ENCODE measurements around the gene CCDC142.

CCDC142 gene

DNA sequence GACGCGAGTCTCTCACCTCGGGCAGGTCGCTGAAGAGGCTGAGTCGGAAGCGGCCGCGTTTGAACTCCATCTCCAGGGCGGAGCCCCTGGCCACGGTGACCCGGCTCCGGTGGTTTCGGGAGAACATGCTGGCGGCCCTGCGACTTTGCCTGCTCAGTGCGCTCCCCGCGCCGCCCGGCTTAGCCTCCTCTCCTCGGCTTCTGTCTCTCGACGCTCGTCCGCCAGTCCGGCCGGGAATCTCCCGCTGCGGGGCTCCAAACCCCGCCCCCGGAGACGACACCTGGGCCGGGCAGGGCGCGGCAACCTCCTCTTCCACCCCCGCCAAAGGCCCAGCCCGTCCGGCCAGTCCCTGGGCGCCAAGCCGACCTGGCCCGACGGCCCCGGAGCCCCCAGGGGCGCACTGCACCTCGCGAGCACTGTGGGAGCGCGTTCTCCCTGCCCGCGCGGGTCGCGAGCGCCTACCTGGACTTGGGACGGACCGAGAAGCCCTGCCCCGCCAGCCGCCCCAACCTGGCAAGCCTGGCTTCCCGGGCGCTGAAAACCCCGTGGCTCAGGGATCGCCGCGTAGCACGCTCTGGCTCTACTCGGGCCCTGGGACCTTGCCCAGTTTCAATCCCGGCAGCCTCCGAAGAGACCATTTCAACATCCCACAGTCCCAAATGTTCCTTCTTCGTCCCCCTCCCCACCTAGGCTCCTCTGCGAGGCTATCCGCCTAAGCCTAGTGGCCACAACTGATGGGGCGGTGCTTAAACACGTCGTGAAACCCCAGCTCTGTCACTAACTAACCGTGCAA is 40.9 kb downstream of the CCDC142 start, which contains the start of gene RTKN:
TSS of gene RTKN (minus strand) at position 248 of the 793 bp plus-strand sequence. CDS start at position 127, 121 bp downstream.
- DNase-seq, result peak in 1 of 2 experiments; percentile 45

DNA sequence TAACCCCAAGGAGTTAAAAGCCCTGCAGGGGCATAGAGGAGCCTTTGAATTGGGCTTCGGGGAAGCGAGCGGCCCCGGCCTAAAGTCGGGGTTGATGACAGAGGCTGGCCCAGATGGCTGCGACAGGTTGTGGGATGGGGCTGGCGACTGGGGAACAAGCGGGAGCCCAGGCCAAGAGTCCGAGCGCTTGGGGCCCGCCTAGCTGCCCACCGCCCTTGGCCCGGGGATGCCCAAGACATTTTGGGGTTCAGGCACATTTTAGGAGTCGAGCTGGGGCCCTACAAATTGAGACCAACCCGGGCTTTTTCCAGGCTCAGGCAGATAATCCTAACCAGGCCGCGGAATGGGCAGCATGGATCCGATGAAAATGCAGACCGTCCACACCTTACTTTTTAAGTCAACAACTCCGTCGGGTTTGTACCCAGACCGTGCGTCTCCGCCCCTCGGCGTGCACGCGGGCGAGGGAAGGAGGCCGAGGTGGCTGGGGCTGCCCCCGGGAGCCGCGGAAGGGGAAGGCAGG is 41.6 kb downstream of the CCDC142 start:
- DNase-seq, result peak in 1 of 2 experiments; percentile 57

DNA sequence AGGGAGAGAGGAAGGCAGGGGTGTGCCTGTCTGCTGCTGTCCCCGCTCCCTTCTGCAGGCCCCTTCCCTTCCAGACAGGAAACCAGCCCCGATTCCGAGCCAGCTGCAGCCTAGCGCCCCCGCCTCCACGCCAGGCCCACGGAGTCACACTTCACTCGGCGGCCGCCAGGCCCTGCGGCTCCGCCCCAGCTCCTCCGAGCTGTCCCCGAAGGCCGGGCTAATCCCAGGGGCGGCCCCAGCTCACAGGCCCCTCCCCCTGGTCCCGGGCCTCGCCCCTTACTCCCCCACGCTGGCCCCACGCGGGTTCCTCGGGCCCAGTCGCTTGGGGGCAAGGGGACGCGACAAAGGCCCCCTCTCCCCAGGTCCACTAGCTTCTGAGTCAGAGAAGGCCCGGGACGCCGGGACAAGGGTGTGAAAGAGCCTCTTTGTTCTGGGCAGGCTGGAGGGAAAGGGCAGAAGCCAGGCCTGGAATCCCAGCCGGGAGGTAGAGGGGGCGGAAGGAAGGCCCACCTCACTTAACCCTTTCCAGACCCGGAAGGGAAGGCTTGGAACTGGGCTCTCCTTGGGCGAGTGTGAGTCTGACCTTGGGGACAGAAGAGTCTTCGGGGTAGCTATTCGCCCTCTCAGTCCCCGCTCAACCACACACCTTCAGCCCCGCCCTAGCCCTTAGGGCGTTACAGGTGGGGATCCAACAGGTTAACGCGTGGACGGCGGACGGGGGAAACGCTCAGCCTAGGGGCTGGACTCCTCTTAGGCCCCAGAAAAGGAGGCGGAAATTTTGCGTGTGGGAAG is 42.2 kb downstream of the CCDC142 start:
- DNase-seq, result peak; percentile 75 to 84

DNA sequence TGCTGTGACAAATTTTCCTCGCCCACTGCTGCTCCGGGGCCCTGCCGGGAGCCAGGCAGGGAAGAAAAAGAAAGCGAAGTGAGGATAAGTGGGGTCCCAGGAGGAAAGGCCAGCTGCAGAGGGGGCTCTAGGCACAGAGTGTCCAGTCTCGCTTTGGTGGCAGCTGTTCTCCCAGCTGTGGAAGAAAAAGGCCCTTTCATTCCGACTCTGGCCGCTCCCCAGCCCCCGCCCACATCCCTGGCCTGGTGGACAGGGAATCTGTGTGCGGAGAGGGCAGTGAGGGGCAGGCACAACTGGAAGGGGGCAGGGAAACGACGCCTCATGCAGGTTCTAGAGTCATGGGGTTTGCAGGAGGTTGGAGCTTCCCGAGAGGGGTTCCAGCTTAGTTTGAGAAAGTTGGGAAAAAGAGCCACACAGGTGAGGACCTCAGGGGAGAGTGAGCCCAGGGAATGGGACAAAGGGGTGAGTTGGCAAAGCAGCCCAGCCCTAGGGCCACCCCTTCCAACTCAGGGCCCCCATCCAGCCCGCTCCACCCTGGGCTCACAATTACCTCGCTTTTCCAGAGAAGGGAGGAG is 42.9 kb downstream of the CCDC142 start:
- DNase-seq, result peak in 1 of 2 experiments; percentile 57

DNA sequence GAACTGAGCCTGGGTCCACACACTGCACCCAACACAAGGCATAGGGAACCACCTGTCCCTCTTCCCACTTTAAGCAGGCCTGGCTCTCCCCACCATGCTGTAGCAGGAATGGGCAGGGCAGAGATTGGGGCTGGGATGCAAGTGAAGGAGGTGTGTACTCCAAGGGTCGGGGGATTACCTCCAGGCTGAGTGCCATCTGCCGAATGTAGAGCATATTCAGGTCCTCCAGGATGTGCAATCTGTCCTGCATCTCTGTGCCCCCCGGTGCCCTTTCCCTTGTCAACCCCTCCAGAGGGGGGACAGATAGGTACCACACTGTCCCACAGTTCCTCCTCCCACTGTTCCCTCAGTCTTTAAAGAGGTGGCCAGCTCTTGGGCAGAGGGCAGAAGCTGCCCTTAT is 43.4 kb downstream of the CCDC142 start:
- DNase-seq, result peak; percentile 88 to 93

DNA sequence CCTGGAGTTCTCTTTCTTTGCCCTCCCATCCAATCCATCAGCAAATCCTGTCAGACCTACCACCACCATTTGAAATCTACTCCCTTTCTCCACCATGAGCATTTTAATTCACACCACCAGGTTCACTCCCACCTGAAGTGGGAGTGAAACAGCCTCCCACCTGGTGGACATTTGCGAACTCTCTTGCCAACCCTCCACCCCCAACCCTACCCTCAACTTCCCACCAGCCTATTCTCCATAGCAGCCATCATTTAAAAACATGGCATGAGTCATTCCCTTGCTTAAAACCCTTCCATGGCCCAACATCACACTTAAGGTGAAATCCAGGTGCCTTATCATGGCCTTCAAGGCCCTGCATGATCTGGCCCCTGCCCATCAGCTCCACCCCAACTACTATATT is 44.5 kb downstream of the CCDC142 start:
- no peak for DNase-seq

DNA sequence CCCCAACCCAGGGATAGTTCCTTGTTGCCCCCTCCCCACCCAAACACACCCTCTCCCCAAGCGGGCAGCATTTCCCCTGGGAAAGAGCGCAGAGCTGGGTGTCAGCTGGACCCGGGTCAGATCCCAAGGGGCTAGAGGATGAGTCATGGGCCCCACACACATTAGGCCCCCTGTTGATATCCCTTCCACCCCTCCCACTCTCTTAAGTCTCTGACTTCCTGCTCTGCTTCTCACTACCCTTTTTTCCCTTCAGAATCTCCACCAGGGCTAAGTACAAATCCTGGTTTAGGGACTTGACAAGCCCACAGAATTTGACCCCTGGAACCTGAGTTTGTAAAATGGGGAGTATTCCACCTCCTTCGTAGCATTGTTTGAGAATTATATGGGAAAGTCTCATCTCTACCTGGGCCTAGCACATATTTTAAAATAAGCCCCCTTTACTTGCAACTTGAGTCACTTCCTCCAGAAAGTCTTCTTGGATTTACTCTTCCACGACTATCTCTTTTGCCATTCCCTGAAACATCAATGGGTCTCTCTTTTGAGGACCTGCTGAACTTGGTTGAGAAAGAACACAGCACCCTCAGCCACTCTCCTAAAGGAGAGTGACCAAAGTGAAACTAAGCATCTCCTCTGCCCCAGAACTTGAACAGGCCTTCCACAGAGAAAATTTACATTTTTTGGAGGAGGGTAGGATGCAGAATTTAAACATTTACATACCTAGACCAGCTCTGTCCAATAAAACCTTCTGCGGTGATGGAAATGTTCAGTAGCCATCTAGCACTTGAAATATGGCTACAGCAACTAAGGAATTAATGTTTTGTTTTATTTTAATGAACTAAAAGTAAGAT is 45.7 kb downstream of the CCDC142 start:
- DNase-seq, result no peak

DNA sequence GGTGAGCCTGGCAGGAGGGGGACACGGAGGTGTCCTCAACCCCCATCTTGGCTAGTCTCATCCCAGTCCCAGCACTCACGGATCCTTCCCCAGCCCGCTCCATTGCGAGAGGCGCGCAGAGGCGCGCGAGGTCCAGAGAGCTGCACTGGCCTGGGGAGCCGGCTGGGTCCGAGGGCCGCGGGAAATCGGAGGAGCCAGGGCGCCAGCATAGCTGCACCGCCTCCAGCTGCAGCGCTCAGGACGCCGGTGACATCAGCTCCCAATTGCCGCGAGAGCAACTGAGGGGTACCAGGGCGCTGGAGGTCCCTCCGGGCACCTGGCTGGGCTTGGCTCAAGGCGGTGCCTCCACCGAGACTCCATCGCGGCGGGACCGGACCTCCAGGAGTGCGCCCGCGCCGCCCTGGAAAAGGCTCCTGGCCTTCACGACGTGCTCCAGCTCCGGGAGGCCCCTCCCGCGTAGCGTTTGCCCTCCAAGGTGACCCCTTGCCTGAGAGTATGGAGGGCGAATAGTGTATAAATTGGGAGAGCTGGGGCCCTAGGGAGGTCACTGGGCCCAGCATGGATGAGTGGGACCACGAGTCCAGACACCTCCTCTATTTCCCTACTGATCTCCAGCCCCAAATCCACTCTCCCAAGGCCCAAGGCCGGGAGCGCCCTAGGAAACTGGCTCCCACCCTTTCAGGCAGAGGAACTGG is 46.5 kb downstream of the CCDC142 start:
- DNase-seq, result no peak

DNA sequence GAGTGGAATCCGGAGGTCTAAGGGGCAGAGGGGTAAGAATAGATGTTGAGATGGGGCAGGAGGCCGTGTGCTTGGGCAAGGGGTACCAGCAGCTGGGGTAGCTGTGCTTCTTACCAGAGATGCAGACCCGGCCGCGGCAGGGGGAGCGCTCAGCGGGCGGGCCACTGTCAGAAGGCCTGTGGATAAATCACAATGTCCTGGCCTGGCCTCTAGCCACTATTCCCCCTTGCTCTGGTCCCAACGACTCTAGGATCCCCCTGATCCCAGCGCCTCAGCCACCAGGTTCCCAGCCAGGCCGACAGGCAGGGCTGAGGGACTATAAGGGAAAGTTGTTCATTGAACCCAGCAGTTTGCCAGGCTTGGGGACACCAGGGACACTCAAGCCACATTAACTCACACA is 52.3 kb downstream of the CCDC142 start:
- no peak for DNase-seq

DNA sequence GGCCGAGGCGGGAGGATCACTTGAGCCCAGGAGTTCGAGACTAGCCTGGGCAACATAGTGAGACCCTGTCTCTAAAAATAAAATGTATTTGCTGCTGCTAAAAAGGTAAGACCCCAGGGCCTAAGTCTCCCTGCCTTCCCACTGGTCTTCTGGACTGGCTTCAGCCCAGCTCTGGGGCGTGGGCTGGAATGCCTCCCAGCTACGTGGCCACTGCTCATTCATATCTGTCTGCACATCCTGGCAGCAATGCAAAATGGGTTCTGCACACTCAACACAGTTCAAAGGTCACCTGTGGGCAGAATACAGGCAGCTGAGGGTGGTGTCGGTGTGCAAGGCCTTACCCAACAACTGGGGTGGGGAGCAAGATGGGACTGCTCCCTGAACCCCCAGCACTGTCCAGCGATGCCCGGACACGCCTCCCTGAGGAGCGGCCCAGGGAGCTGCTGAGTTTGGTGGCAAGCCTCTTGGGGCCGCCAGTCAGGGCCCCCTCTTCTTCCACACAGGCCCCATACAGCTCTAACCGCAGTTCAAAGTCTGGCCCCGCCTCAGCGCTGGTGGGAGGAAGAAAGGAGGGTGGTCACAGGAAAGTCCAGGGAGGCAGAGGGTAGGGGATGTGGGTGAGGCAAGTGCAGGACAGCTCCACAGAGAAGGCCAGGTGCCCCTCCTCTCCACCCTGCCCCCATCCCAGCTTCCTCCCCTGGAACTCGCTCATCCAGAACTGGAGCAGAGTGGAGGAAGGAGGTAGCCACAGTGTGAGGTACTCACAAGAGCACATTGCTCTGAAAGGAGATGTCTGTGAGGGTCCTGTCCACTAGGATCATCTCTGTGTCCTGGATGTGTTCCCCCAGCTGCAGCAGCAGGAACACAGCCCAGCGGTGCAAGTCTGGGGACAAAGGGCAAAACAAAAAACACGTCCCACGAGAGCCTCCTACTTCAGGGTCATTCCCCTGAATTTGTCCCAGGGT is 53.0 kb downstream of the CCDC142 start:
- no peak for DNase-seq

DNA sequence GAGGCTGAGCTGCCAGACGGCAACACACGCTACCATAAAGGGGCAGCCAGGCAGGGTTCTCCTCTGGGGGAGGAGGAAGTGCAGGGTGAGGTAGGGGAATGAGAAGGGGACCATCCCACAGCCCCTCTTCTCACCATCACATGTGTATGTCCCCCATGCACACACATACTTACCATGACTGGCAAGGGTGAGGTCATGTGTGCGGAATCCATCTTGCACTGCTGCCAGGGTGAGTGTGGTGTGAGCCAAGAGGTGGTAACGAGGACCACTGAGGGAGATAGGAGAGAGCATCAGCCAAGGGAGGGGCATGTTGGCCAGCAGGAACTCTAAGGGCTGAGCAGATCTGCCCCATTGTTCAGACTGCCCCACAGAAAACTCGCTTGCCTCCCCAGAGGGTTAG is 54.1 kb downstream of the CCDC142 start:
- no peak for DNase-seq

DNA sequence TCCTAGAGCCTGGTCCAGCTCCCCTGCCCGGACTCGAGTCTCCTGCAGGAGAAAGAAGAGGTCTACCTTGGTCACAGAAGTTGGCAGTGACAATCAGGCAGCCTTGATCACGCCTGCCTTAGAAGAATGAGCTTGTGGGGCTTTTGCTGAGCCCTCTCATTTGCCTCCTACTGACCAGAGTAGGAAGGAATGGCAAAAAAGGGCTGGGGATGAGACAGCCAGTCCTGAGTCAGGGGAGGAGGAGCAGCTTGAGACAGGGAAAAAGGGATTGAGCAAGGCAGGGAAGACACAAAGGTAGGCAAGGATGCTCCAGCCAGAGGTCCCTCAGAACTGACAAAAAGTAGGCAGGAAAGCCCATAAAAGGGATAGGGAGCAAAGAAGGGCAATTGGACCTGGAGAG is 55.2 kb downstream of the CCDC142 start:
- DNase-seq, result no peak

DNA sequence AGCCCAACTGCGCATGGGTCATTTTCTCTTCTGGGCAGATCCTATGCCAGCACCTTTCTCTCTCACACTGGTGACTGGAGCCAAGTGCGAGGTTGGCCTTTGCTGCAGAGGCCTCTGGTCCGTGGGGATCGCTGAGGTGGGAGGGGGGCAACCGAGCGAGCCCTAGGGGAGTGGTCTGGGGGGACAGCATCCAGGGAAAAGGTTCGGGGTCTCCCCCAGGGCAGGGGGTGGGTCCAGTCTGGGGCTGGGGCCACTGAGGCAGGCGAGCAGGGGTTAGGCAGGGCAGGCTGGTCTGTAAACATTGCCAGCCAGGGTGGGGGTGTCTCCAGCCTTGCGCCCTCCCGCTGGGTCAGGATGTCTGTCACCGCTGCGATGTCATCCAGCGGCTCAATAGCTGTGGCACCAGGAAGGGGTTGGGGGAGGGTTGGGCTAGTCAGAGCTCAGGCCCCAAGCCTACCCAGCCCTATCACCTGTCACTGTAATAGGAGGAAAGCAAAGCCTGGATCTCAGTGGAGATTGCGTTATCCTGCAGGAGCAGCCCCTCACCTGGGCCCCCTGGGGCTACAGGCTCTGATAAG is 56.5 kb downstream of the CCDC142 start:
- DNase-seq, result no peak

DNA sequence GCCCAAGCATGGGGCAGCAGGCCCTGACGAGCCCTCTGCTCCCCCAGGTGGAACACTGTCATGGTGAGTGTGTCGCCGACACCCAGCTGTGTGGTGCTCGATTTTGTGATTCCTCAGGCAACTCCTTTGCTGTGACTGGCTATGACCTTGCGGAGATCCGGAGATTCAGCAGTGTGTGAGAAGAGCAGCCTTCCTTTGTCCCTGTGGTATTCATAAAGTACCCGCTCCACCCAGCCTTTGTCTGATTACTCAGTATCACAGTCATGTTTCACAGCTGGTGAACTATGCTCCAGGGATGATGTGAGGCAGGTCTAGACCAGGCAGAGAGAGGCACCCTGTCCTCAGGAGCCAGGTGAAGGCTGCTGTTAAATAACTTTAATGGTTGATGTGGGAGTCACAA is 57.3 kb downstream of the CCDC142 start:
- no peak for DNase-seq

DNA sequence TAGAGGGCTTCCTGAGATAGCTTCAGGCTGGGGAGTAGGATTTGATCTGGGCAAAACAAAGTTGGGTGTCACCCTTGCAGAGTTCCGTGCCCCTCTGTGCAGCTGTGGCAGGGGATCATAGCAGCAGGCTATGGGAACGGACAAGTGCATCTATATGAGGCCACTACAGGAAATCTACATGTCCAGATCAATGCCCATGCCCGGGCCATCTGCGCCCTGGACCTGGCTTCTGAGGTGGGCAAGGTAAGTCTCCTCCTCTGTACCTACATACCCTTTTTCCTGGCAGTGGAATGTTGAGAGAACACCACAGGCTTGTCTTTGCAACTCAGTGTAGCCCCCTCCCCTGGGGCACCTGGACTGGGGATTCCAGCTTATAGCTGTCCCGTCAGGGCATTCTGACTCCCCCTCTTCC is 57.8 kb downstream of the CCDC142 start:
- no peak for DNase-seq

DNA sequence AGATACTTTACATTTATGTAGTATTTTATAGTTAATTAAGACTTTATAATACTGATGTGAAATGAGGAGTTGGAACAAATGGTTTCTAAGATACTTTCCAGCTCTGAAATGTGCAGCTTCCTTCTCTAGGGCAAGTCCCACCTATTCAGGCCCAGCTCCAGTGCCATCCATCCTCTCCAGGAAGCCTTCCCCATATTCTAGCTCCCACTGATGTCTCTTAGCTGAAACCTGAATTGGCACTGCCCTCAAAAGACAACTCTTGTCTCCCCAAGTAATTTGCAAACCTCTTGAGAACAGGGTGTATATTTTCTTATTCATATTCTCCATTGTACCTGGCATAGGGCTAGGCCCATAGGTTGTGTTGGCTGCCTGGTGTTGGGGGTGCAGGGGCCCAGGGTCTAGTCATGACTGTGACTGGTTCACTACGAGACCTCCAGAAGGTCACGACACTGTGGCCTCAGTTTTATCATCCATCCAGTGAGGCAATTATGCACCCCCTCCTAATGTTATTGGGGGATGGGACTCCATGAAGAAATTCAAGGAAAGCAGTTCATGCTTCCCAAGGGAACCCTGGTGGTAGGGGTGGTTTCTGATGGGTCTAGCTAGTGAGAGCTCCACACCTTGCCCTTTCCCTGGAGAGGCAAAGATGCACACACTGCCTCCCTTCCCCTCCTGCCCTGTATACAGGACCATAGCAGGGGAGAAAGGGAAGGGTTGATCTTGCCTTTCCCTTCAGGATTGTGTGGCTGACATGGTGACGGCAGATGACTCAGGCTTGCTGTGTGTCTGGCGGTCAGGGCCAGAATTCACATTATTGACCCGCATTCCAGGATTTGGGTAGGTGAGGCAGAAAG is 58.4 kb downstream of the CCDC142 start:
- DNase-seq, result no peak
